HCT116 (cell line): ENCODE data around the gene INKA2. TPM values are rescaled to one million over a fixed set of nuclear protein-coding genes. Genes with fewer than 3 reads are reported as not detected.

Source experiments
- EZH2phosphoT487 ChIP-seq: fragments of 200-600 bp; IDR thresholded peaks from 2 replicates; pipeline ENCODE4 v1.6.1; 2018; ENCODE audit warnings: antibody characterized with exemption, borderline replicate concordance
- ZFX ChIP-seq: fragments of 450-650 bp; IDR thresholded peaks from 2 replicates; pipeline ENCODE4 v1.6.1; 2017
- total RNA-seq: library from RNA; stranded (reverse); gene quantifications from one replicate; pipeline ENCODE4 v1.2.1, GENCODE V29; 2021; ENCODE audit not compliant: unreplicated experiment

Gene INKA2
- total RNA-seq, 1 experiment from 2014 or later, result 4.0 TPM

- TF ChIP-seq ZFX (no peak), EZH2phosphoT487 (no peak)
Observed at GRCh38 chr1:111690306-111690617, 48.9 kb downstream of the INKA2 start (continued).

Other genes with a start within 250 kb of the INKA2 start
- gene ADORA3, start 235.8 kb downstream of the INKA2 start, total RNA-seq, result not detected
- not detected for gene TMIGD3, start 235.8 kb downstream of the INKA2 start, total RNA-seq
- 46.2 TPM for gene RAP1A, start 119.6 kb downstream of the INKA2 start, total RNA-seq
- gene DDX20, start 16.5 kb upstream of the INKA2 start, total RNA-seq, result 14.9 TPM